ENCODE data around the gene ZBTB37.

The ZBTB37 gene

DNA sequence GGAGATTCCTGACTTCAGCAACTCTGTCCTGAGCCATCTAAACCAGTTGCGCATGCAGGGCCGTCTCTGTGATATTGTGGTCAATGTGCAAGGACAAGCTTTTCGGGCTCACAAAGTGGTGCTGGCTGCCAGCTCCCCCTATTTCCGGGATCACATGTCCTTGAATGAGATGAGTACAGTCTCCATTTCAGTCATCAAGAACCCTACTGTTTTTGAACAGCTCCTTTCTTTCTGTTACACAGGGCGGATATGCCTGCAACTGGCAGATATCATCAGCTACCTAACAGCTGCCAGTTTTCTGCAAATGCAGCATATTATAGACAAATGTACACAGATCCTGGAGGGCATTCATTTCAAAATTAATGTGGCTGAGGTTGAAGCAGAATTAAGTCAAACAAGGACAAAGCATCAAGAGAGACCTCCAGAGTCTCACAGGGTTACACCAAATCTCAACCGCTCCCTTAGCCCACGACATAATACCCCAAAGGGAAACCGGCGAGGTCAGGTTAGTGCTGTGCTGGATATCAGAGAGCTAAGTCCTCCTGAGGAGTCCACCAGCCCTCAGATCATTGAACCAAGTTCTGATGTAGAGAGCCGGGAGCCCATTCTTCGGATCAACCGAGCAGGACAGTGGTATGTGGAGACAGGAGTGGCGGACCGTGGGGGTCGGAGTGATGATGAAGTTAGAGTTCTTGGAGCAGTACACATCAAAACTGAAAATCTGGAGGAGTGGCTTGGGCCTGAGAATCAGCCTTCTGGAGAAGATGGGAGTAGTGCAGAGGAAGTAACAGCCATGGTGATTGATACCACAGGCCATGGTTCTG, 2.3 kb downstream of the ZBTB37 start:
- Histone ChIP-seq H2AFZ (ENCODE audit: low read length) (no peak overlapping the region), H3K27ac (replicated peaks; ENCODE audit: low read length) (no peak overlapping the region), H2BK15ac (ENCODE audit: low read length) (no peak overlapping the region), H3K4me1 (ENCODE audit: control insufficient read depth in 2 of 2, insufficient read depth in 1 of 2, low read depth in 1 of 2, low read length in 2 of 2) (peaks cover 1 to 11% of the 10 kb centered on the region in 2 donors), H4K91ac (ENCODE audit: low read depth, low read length, poor library complexity) (no peak overlapping the region), H3K4me2 (ENCODE audit: insufficient read depth, low read length, poor library complexity, severe bottlenecking) (no peak overlapping the region), H2BK120ac (ENCODE audit: low read depth, low read length) (no peak overlapping the region), H3K18ac (ENCODE audit: low read length) (no peak overlapping the region), H3K23ac (ENCODE audit: low read depth, low read length, poor library complexity) (no peak overlapping the region), H2BK12ac (ENCODE audit: low read length) (no peak overlapping the region), H3K9me3 (replicated peaks in 1 of 2; ENCODE audit: control insufficient read depth in 2 of 2, insufficient read depth in 1 of 2, low read depth in 1 of 2, low read length in 2 of 2) (no peaks in the 10 kb centered on the region), H3K79me1 (ENCODE audit: low read depth, low read length) (peaks cover under 1% of the 10 kb centered on the region), H3K4ac (ENCODE audit: low read length) (no peak overlapping the region), H3K36me3 (replicated peaks in 1 of 2; ENCODE audit: control insufficient read depth in 2 of 2, insufficient read depth in 2 of 2, low read length in 2 of 2) (peaks cover 10 to 67% of the 10 kb centered on the region in 2 donors), H3K14ac (ENCODE audit: low read length) (no peak overlapping the region), H4K8ac (ENCODE audit: low read depth, low read length) (no peak overlapping the region), H2BK5ac (ENCODE audit: low read length) (no peak overlapping the region), H3K9ac (ENCODE audit: low read depth, low read length, poor library complexity) (no peak overlapping the region), H2AK5ac (ENCODE audit: low read depth, low read length) (no peak overlapping the region), H3K27me3 (ENCODE audit: control insufficient read depth in 3 of 3, insufficient read depth in 3 of 3, low read depth in 1 of 3, low read length in 3 of 3) (no peaks in the 10 kb centered on the region), H3K4me3 (ENCODE audit: low read length in 2 of 2) (no peak overlapping the region)
- no peak for DNase-seq (ENCODE audit: low spot score)
- WGBS, 2 donors (ENCODE audit: extremely low coverage in 2 of 2, insufficient read length in 2 of 2, insufficient replicate concordance in 1 of 2), result no CpG with 5 or more reads among the region's 15 CpGs

DNA sequence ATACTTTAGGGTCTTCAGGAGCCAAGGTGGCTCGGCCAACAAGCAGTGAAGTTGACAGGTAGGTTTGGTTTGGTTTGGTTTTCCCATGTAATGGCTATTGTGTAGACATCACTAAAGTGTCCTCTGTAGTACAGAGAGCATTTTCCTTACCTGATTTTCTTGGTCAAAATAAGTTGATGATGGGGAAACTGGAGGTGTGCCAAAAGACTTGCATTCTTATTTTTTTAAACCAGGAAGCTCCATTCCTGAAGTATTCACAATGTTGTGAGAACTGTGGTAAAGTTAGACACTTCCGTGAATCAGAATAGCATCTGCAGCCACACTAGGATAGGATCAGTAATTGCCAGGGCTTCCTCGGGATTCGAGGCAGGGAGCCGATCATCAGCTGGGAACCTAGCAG, 2.9 kb downstream of the ZBTB37 start:
- no peak overlapping the region for H3K4me3 ChIP-seq (ENCODE audit: low read length in 2 of 2)
- H2BK15ac ChIP-seq (ENCODE audit: low read length), result no peak overlapping the region
- no peak overlapping the region for H2BK120ac ChIP-seq (ENCODE audit: low read depth, low read length)
- H3K27me3 ChIP-seq (ENCODE audit: control insufficient read depth in 3 of 3, insufficient read depth in 3 of 3, low read depth in 1 of 3, low read length in 3 of 3), result no peaks in the 10 kb centered on the region
- H3K9me3 ChIP-seq (replicated peaks in 1 of 2; ENCODE audit: control insufficient read depth in 2 of 2, insufficient read depth in 1 of 2, low read depth in 1 of 2, low read length in 2 of 2), result no peaks in the 10 kb centered on the region
- H3K36me3 ChIP-seq (replicated peaks in 1 of 2; ENCODE audit: control insufficient read depth in 2 of 2, insufficient read depth in 2 of 2, low read length in 2 of 2), result peaks cover 8 to 67% of the 10 kb centered on the region in 2 donors
- H3K4me2 ChIP-seq (ENCODE audit: insufficient read depth, low read length, poor library complexity, severe bottlenecking), result no peak overlapping the region
- H2AK5ac ChIP-seq (ENCODE audit: low read depth, low read length), result no peak overlapping the region
- H3K14ac ChIP-seq (ENCODE audit: low read length), result no peak overlapping the region
- H3K18ac ChIP-seq (ENCODE audit: low read length), result no peak overlapping the region
- H3K4me1 ChIP-seq (ENCODE audit: control insufficient read depth in 2 of 2, insufficient read depth in 1 of 2, low read depth in 1 of 2, low read length in 2 of 2), result peaks cover 0 to 8% of the 10 kb centered on the region in 2 donors
- H3K79me1 ChIP-seq (ENCODE audit: low read depth, low read length), result peaks cover 2% of the 10 kb centered on the region
- DNase-seq (ENCODE audit: low spot score), result no peak
- H4K8ac ChIP-seq (ENCODE audit: low read depth, low read length), result no peak overlapping the region
- H2AFZ ChIP-seq (ENCODE audit: low read length), result no peak overlapping the region
- H3K23ac ChIP-seq (ENCODE audit: low read depth, low read length, poor library complexity), result no peak overlapping the region
- no peak overlapping the region for H3K4ac ChIP-seq (ENCODE audit: low read length)
- H2BK5ac ChIP-seq (ENCODE audit: low read length), result no peak overlapping the region
- no peak overlapping the region for H4K91ac ChIP-seq (ENCODE audit: low read depth, low read length, poor library complexity)
- WGBS, 2 donors (ENCODE audit: extremely low coverage in 2 of 2, insufficient read length in 2 of 2, insufficient replicate concordance in 1 of 2), result no CpG with 5 or more reads among the region's 5 CpGs
- no peak overlapping the region for H2BK12ac ChIP-seq (ENCODE audit: low read length)
- no peak overlapping the region for H3K27ac ChIP-seq (replicated peaks; ENCODE audit: low read length)
- no peak overlapping the region for H3K9ac ChIP-seq (ENCODE audit: low read depth, low read length, poor library complexity)

DNA sequence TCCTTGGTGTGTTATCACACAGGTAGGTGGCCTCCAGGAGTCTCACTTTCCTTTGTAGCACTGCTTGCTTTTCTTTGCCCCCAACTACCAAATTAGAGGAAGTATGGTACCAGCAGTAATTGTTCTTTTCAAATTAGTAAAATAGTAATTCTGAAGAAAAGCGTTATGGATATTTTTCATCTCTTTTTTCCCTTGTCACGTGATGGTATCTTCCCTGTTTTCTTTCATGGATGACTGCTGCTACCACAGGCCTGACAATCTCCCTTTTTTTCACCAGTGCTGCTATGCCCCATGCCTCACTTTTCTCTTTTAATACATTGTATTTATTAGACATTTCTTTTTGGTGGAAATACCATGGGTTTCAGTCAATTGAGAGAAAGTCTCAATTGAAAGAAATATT, 3.3 kb downstream of the ZBTB37 start:
- Histone ChIP-seq H4K8ac (ENCODE audit: low read depth, low read length) (no peak overlapping the region), H3K9ac (ENCODE audit: low read depth, low read length, poor library complexity) (no peak overlapping the region), H3K27ac (replicated peaks; ENCODE audit: low read length) (no peak overlapping the region), H3K4me2 (ENCODE audit: insufficient read depth, low read length, poor library complexity, severe bottlenecking) (no peak overlapping the region), H3K18ac (ENCODE audit: low read length) (no peak overlapping the region), H3K4ac (ENCODE audit: low read length) (no peak overlapping the region), H2AK5ac (ENCODE audit: low read depth, low read length) (no peak overlapping the region), H2BK120ac (ENCODE audit: low read depth, low read length) (no peak overlapping the region), H2BK15ac (ENCODE audit: low read length) (no peak overlapping the region), H2BK5ac (ENCODE audit: low read length) (no peak overlapping the region), H2AFZ (ENCODE audit: low read length) (no peak overlapping the region), H3K36me3 (replicated peaks in 1 of 2; ENCODE audit: control insufficient read depth in 2 of 2, insufficient read depth in 2 of 2, low read length in 2 of 2) (peaks cover 6 to 67% of the 10 kb centered on the region in 2 donors), H3K4me1 (ENCODE audit: control insufficient read depth in 2 of 2, insufficient read depth in 1 of 2, low read depth in 1 of 2, low read length in 2 of 2) (peaks cover 0 to 4% of the 10 kb centered on the region in 2 donors), H3K27me3 (ENCODE audit: control insufficient read depth in 3 of 3, insufficient read depth in 3 of 3, low read depth in 1 of 3, low read length in 3 of 3) (no peaks in the 10 kb centered on the region), H3K23ac (ENCODE audit: low read depth, low read length, poor library complexity) (no peak overlapping the region), H4K91ac (ENCODE audit: low read depth, low read length, poor library complexity) (no peak overlapping the region), H3K9me3 (replicated peaks in 1 of 2; ENCODE audit: control insufficient read depth in 2 of 2, insufficient read depth in 1 of 2, low read depth in 1 of 2, low read length in 2 of 2) (no peaks in the 10 kb centered on the region), H3K14ac (ENCODE audit: low read length) (no peak overlapping the region), H3K4me3 (ENCODE audit: low read length in 2 of 2) (no peak overlapping the region), H2BK12ac (ENCODE audit: low read length) (no peak overlapping the region), H3K79me1 (ENCODE audit: low read depth, low read length) (peaks cover 2% of the 10 kb centered on the region)
- DNase-seq (ENCODE audit: low spot score), result no peak
- no CpG with 5 or more reads among the region's 2 CpGs for WGBS, 2 donors (ENCODE audit: extremely low coverage in 2 of 2, insufficient read length in 2 of 2, insufficient replicate concordance in 1 of 2)

DNA sequence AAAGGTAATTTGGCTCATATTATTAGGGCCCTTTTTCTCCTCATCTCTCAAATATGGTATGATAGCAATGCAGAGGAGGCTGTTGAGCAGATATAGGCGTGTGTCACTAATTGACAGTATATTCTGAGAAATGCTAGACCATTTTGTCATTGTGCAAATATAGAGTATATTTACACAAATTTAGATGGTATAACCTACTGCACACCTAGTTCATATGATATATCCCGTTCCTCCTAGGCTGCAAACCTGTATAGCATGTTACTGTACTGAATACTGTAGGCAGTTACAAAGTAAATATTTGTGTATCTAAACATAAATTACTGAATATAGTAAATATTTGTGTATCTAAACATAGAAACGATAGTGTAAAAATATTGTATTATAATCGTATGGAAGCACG, 8.6 kb downstream of the ZBTB37 start:
- no peak overlapping the region for H3K23ac ChIP-seq (ENCODE audit: low read depth, low read length, poor library complexity)
- H3K4me3 ChIP-seq (ENCODE audit: low read length in 2 of 2), result no peak overlapping the region
- no peak overlapping the region for H2BK5ac ChIP-seq (ENCODE audit: low read length)
- H2BK12ac ChIP-seq (ENCODE audit: low read length), result no peak overlapping the region
- H3K18ac ChIP-seq (ENCODE audit: low read length), result no peak overlapping the region
- WGBS, 2 donors (ENCODE audit: extremely low coverage in 2 of 2, insufficient read length in 2 of 2, insufficient replicate concordance in 1 of 2), result 100% methylated on average over 3 of the region's 5 CpGs; no CpG with 5 or more reads in 1 of the 2 donors
- H3K4me2 ChIP-seq (ENCODE audit: insufficient read depth, low read length, poor library complexity, severe bottlenecking), result no peak overlapping the region
- no peaks in the 10 kb centered on the region for H3K4me1 ChIP-seq (ENCODE audit: control insufficient read depth in 2 of 2, insufficient read depth in 1 of 2, low read depth in 1 of 2, low read length in 2 of 2)
- no peak overlapping the region for H2AFZ ChIP-seq (ENCODE audit: low read length)
- H3K27ac ChIP-seq (replicated peaks; ENCODE audit: low read length), result no peak overlapping the region
- H2AK5ac ChIP-seq (ENCODE audit: low read depth, low read length), result no peak overlapping the region
- H3K36me3 ChIP-seq (replicated peaks in 1 of 2; ENCODE audit: control insufficient read depth in 2 of 2, insufficient read depth in 2 of 2, low read length in 2 of 2), result peaks cover 2 to 70% of the 10 kb centered on the region in 2 donors
- no peak overlapping the region for H4K8ac ChIP-seq (ENCODE audit: low read depth, low read length)
- H3K27me3 ChIP-seq (ENCODE audit: control insufficient read depth in 3 of 3, insufficient read depth in 3 of 3, low read depth in 1 of 3, low read length in 3 of 3), result no peaks in the 10 kb centered on the region
- no peak overlapping the region for H4K91ac ChIP-seq (ENCODE audit: low read depth, low read length, poor library complexity)
- no peaks in the 10 kb centered on the region for H3K9me3 ChIP-seq (replicated peaks in 1 of 2; ENCODE audit: control insufficient read depth in 2 of 2, insufficient read depth in 1 of 2, low read depth in 1 of 2, low read length in 2 of 2)
- H3K4ac ChIP-seq (ENCODE audit: low read length), result no peak overlapping the region
- H3K9ac ChIP-seq (ENCODE audit: low read depth, low read length, poor library complexity), result no peak overlapping the region
- H2BK120ac ChIP-seq (ENCODE audit: low read depth, low read length), result no peak overlapping the region
- DNase-seq (ENCODE audit: low spot score), result no peak
- H3K79me1 ChIP-seq (ENCODE audit: low read depth, low read length), result peaks cover 2% of the 10 kb centered on the region
- no peak overlapping the region for H3K14ac ChIP-seq (ENCODE audit: low read length)
- no peak overlapping the region for H2BK15ac ChIP-seq (ENCODE audit: low read length)
